ENCODE measurements around the gene STARD8.

The STARD8 gene

DNA sequence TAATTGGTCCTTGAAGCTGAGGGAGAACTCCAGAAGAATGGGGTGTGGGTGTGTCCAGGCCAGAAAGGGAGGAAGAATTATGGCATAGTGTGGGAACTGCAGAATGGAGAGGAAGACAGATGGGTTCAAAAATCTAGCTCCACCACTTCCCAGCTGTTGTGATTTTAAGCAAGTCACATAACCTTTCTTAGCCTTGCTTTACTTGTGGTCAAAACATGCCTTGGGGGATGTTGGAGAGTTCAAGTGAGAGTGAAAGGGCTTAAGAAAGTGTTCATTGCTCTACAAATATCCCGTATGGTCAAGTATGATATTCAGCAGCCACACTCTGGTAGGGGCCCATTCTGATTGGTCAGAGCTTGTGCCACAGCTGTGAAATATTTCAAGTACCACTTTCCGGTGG, 15.0 kb upstream of the STARD8 start:
- ATAC-seq = no peak
- TF ChIP-seq SNAI2 (CRISPR knock-in tag; IDR thresholded peaks at IDR 0.05) = no peak
- TF ChIP-seq, protein P1, sequence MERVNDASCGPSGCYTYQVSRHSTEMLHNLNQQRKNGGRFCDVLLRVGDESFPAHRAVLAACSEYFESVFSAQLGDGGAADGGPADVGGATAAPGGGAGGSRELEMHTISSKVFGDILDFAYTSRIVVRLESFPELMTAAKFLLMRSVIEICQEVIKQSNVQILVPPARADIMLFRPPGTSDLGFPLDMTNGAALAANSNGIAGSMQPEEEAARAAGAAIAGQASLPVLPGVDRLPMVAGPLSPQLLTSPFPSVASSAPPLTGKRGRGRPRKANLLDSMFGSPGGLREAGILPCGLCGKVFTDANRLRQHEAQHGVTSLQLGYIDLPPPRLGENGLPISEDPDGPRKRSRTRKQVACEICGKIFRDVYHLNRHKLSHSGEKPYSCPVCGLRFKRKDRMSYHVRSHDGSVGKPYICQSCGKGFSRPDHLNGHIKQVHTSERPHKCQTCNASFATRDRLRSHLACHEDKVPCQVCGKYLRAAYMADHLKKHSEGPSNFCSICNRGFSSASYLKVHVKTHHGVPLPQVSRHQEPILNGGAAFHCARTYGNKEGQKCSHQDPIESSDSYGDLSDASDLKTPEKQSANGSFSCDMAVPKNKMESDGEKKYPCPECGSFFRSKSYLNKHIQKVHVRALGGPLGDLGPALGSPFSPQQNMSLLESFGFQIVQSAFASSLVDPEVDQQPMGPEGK (CRISPR knock-in tag; IDR thresholded peaks at IDR 0.05; ENCODE audit: borderline replicate concordance) = no peak
- TF ChIP-seq ESRRG (CRISPR knock-in tag; IDR thresholded peaks at IDR 0.05) = no peak
- TF ChIP-seq GLIS3 (CRISPR knock-in tag; IDR thresholded peaks at IDR 0.05) = no peak
- no peak for TF ChIP-seq ZNF8 (CRISPR knock-in tag; IDR thresholded peaks at IDR 0.05)
- TF ChIP-seq ARNTL (CRISPR knock-in tag; IDR thresholded peaks at IDR 0.05; ENCODE audit: borderline replicate concordance, low read depth) = no peak
- TF ChIP-seq TCF4 (CRISPR knock-in tag; IDR thresholded peaks at IDR 0.05; ENCODE audit: borderline replicate concordance) = no peak
- TF ChIP-seq, protein P2, sequence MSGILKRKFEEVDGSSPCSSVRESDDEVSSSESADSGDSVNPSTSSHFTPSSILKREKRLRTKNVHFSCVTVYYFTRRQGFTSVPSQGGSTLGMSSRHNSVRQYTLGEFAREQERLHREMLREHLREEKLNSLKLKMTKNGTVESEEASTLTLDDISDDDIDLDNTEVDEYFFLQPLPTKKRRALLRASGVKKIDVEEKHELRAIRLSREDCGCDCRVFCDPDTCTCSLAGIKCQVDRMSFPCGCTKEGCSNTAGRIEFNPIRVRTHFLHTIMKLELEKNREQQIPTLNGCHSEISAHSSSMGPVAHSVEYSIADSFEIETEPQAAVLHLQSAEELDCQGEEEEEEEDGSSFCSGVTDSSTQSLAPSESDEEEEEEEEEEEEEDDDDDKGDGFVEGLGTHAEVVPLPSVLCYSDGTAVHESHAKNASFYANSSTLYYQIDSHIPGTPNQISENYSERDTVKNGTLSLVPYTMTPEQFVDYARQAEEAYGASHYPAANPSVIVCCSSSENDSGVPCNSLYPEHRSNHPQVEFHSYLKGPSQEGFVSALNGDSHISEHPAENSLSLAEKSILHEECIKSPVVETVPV (CRISPR knock-in tag; IDR thresholded peaks at IDR 0.05) = no peak
- no peak for TF ChIP-seq ZFP3 (CRISPR knock-in tag; IDR thresholded peaks at IDR 0.05)
- no peak for TF ChIP-seq ZNF565 (CRISPR knock-in tag; conservative IDR thresholded peaks at IDR 0.05; ENCODE audit: low read depth)
- TF ChIP-seq RARB (CRISPR knock-in tag; IDR thresholded peaks at IDR 0.05) = no peak
- TF ChIP-seq ZC3H10 (CRISPR knock-in tag; IDR thresholded peaks at IDR 0.05) = no peak
- TF ChIP-seq, protein P3, sequence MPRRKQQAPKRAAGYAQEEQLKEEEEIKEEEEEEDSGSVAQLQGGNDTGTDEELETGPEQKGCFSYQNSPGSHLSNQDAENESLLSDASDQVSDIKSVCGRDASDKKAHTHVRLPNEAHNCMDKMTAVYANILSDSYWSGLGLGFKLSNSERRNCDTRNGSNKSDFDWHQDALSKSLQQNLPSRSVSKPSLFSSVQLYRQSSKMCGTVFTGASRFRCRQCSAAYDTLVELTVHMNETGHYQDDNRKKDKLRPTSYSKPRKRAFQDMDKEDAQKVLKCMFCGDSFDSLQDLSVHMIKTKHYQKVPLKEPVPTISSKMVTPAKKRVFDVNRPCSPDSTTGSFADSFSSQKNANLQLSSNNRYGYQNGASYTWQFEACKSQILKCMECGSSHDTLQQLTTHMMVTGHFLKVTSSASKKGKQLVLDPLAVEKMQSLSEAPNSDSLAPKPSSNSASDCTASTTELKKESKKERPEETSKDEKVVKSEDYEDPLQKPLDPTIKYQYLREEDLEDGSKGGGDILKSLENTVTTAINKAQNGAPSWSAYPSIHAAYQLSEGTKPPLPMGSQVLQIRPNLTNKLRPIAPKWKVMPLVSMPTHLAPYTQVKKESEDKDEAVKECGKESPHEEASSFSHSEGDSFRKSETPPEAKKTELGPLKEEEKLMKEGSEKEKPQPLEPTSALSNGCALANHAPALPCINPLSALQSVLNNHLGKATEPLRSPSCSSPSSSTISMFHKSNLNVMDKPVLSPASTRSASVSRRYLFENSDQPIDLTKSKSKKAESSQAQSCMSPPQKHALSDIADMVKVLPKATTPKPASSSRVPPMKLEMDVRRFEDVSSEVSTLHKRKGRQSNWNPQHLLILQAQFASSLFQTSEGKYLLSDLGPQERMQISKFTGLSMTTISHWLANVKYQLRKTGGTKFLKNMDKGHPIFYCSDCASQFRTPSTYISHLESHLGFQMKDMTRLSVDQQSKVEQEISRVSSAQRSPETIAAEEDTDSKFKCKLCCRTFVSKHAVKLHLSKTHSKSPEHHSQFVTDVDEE (CRISPR knock-in tag; IDR thresholded peaks at IDR 0.05) = no peak
- TF ChIP-seq CSDC2 (CRISPR knock-in tag; IDR thresholded peaks at IDR 0.05) = no peak
- TF ChIP-seq, protein P4, sequence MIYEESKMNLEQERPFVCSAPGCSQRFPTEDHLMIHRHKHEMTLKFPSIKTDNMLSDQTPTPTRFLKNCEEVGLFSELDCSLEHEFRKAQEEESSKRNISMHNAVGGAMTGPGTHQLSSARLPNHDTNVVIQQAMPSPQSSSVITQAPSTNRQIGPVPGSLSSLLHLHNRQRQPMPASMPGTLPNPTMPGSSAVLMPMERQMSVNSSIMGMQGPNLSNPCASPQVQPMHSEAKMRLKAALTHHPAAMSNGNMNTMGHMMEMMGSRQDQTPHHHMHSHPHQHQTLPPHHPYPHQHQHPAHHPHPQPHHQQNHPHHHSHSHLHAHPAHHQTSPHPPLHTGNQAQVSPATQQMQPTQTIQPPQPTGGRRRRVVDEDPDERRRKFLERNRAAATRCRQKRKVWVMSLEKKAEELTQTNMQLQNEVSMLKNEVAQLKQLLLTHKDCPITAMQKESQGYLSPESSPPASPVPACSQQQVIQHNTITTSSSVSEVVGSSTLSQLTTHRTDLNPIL (CRISPR knock-in tag; IDR thresholded peaks at IDR 0.05; ENCODE audit: low read depth) = no peak
- TF ChIP-seq PPARA (CRISPR knock-in tag; IDR thresholded peaks at IDR 0.05; ENCODE audit: borderline replicate concordance) = no peak
- no peak for TF ChIP-seq ZNF70 (CRISPR knock-in tag; IDR thresholded peaks at IDR 0.05)
- TF ChIP-seq, protein P5, sequence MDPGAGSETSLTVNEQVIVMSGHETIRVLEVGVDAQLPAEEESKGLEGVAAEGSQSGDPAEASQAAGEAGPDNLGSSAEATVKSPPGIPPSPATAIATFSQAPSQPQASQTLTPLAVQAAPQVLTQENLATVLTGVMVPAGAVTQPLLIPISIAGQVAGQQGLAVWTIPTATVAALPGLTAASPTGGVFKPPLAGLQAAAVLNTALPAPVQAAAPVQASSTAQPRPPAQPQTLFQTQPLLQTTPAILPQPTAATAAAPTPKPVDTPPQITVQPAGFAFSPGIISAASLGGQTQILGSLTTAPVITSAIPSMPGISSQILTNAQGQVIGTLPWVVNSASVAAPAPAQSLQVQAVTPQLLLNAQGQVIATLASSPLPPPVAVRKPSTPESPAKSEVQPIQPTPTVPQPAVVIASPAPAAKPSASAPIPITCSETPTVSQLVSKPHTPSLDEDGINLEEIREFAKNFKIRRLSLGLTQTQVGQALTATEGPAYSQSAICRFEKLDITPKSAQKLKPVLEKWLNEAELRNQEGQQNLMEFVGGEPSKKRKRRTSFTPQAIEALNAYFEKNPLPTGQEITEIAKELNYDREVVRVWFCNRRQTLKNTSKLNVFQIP (CRISPR knock-in tag; IDR thresholded peaks at IDR 0.05; ENCODE audit: borderline replicate concordance, low read depth) = no peak
- no peak for TF ChIP-seq ISL1 (CRISPR knock-in tag; IDR thresholded peaks at IDR 0.05)
- TF ChIP-seq ZFP30 (CRISPR knock-in tag; IDR thresholded peaks at IDR 0.05) = no peak

DNA sequence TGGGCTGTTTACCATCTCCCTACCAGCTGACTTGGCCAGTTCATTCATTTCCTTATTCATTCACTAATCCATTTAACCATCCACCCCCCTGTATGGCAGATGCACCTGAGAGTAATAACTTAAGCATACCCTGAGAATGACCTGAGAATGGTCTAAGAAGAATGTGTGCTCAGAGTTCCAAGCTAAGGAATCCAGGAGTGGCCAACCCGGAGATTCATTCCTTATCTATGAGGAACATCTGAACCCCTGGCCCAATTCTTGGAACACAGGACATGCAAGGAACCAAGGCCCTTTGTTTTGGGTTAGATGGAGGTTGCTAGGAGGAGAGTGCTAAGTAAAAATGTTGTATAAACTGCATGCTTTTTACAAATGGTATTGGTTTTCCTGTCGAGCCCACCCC, 13.5 kb upstream of the STARD8 start:
- TF ChIP-seq SNAI2 (CRISPR knock-in tag; IDR thresholded peaks at IDR 0.05) (no peak), ZNF8 (CRISPR knock-in tag; IDR thresholded peaks at IDR 0.05) (no peak), GLIS3 (CRISPR knock-in tag; IDR thresholded peaks at IDR 0.05) (no peak), RARB (CRISPR knock-in tag; IDR thresholded peaks at IDR 0.05) (no peak), TCF4 (CRISPR knock-in tag; IDR thresholded peaks at IDR 0.05; ENCODE audit: borderline replicate concordance) (no peak), ESRRG (CRISPR knock-in tag; IDR thresholded peaks at IDR 0.05) (no peak), CSDC2 (CRISPR knock-in tag; IDR thresholded peaks at IDR 0.05) (no peak), ZFP3 (CRISPR knock-in tag; IDR thresholded peaks at IDR 0.05) (no peak), ZFP30 (CRISPR knock-in tag; IDR thresholded peaks at IDR 0.05) (no peak), ZC3H10 (CRISPR knock-in tag; IDR thresholded peaks at IDR 0.05) (no peak), ZNF565 (CRISPR knock-in tag; conservative IDR thresholded peaks at IDR 0.05; ENCODE audit: low read depth) (no peak), ZNF70 (CRISPR knock-in tag; IDR thresholded peaks at IDR 0.05) (no peak), ARNTL (CRISPR knock-in tag; IDR thresholded peaks at IDR 0.05; ENCODE audit: borderline replicate concordance, low read depth) (no peak)
- TF ChIP-seq, protein P4 (CRISPR knock-in tag; IDR thresholded peaks at IDR 0.05; ENCODE audit: low read depth) = no peak
- TF ChIP-seq, protein P5 (CRISPR knock-in tag; IDR thresholded peaks at IDR 0.05; ENCODE audit: borderline replicate concordance, low read depth) = no peak
- TF ChIP-seq, protein P1 (CRISPR knock-in tag; IDR thresholded peaks at IDR 0.05; ENCODE audit: borderline replicate concordance) = no peak
- ATAC-seq = no peak
